CD4-positive, alpha-beta T cell (primary cell): ENCODE results near the gene AXIN1. TPM values are rescaled to one million over a fixed set of nuclear protein-coding genes. Genes with fewer than 3 reads are reported as not detected.

ENCODE experiments used
- ATAC-seq: fragments of 200-7000 bp; cut with Tn5 transposase; one replicate; pipeline ENCODE4 v1.10.0; 2022; ENCODE audit warnings: mild to moderate bottlenecking; ENCODE audit not compliant: poor library complexity
- CTCF ChIA-PET: fragments of 350-600 bp; sonication (Branson Sonifier 250); formaldehyde crosslinking; loops from one replicate; lab custom pipeline; 2021; ENCODE audit warnings: antibody characterized with exemption, inconsistent platforms; lab: Charles Lee
- POLR2A ChIA-PET: fragments of 350-600 bp; sonication (Branson Sonifier 250); formaldehyde crosslinking; loops from one replicate; lab custom pipeline; 2021; ENCODE audit warnings: antibody characterized with exemption, inconsistent platforms; lab: Charles Lee
- DNase-seq, 14 experiments: peaks; one replicate each; pipeline ENCODE4 v3.0.0-alpha.2; 2013 to 2020; ENCODE audit warnings: mixed read lengths in 2 of 14
- H3K27ac ChIP-seq, 2 donors: one replicate each; pipeline versions ENCODE4 v1.5.1 to v1.7.0; 2013; ENCODE audit warnings: low read length in 2 of 2, low read depth in 1 of 2, mild to moderate bottlenecking in 1 of 2
- H3K27me3 ChIP-seq, 2 experiments: 1 replicate in 1 of 2; 2 replicates in 1 of 2; pipeline versions ENCODE4 v1.6.1 to v1.7.0; 2013; ENCODE audit warnings: low read length in 2 of 2, control low read depth in 1 of 2, mild to moderate bottlenecking in 1 of 2, moderate library complexity in 1 of 2; ENCODE audit not compliant: insufficient read depth in 2 of 2, control insufficient read depth in 1 of 2
- H3K36me3 ChIP-seq: one replicate; pipeline ENCODE4 v1.6.1; 2013; ENCODE audit warnings: low read length, control low read depth; ENCODE audit not compliant: insufficient read depth
- H3K4me1 ChIP-seq: one replicate; pipeline ENCODE4 v1.6.1; 2013; ENCODE audit warnings: low read length, control low read depth; ENCODE audit not compliant: insufficient read depth
- H3K4me3 ChIP-seq: one replicate; pipeline ENCODE4 v1.5.1; 2013; ENCODE audit warnings: mild to moderate bottlenecking, low read length, moderate library complexity
- H3K9me3 ChIP-seq, 2 experiments: 1 replicate in 1 of 2; 2 replicates in 1 of 2; pipeline versions ENCODE4 v1.6.1 to v1.7.0; 2013; ENCODE audit warnings: low read length in 2 of 2, mild to moderate bottlenecking in 2 of 2, control low read depth in 1 of 2, moderate library complexity in 1 of 2; ENCODE audit not compliant: control insufficient read depth in 1 of 2, insufficient read depth in 1 of 2
- H3K27ac Mint-ChIP-seq: one replicate; pipeline ENCODE4 v1.8.0; 2020; ENCODE audit warnings: mixed read lengths
- H3K27me3 Mint-ChIP-seq: one replicate; pipeline ENCODE4 v1.8.0; 2021; ENCODE audit warnings: mixed read lengths
- H3K36me3 Mint-ChIP-seq: one replicate; pipeline ENCODE4 v1.8.0; 2021; ENCODE audit warnings: low read depth, mixed read lengths
- H3K4me1 Mint-ChIP-seq: one replicate; pipeline ENCODE4 v1.8.0; 2021; ENCODE audit warnings: low read depth, mixed read lengths
- H3K4me3 Mint-ChIP-seq: one replicate; pipeline ENCODE4 v1.8.0; 2020; ENCODE audit warnings: mild to moderate bottlenecking, mixed read lengths
- H3K9me3 Mint-ChIP-seq: one replicate; pipeline ENCODE4 v1.8.0; 2020; ENCODE audit warnings: mixed read lengths
- CTCF ChIP-seq: fragments of 200-600 bp; IDR thresholded peaks from one replicate; pipeline ENCODE4 v1.8.0; 2022; ENCODE audit warnings: antibody characterized with exemption, mild to moderate bottlenecking
- intact Hi-C, 2 experiments: fragments of 100-400 bp; cut with DNase I in 1 of 2; cut with micrococcal nuclease in 1 of 2; formaldehyde crosslinking; loops; one replicate each; pipeline versions ENCODE4 v1.15.1 to v1.9.0; 2023 to 2025; cut with DNase I, micrococcal nuclease
- total RNA-seq, 174 experiments: library from RNA in 2 of 174; stranded (reverse) in 2 of 174; gene quantifications; one replicate each; pipeline ENCODE4 v1.2.3 and lab custom pipeline; 2021 to 2026

AXIN1 gene
- total RNA-seq, 2 experiments from 2014 or later, result 24.7 to 26.3 TPM

- intact Hi-C loops, result no loop called here
- DNase-seq (no peak), ATAC-seq (no peak)
- Histone ChIP-seq H3K4me3 (no peak overlapping the region), H3K27me3 (peaks cover 7 to 10% of the 10 kb centered on the region in 2 experiments), H3K36me3 (peaks cover 30% of the 10 kb centered on the region), H3K27ac (no peak overlapping the region), H3K4me1 (peaks cover 10% of the 10 kb centered on the region), H3K9me3 (peaks cover 0 to 30% of the 10 kb centered on the region in 2 experiments)
- Mint-ChIP-seq H3K4me3 (no peak overlapping the region), H3K9me3 (no peaks in the 10 kb centered on the region), H3K36me3 (peaks cover 28% of the 10 kb centered on the region), H3K4me1 (no peaks in the 10 kb centered on the region), H3K27me3 (no peaks in the 10 kb centered on the region), H3K27ac (no peak overlapping the region)
- CTCF ChIA-PET, result no interaction called here
- no peak for TF ChIP-seq CTCF
- POLR2A ChIA-PET, result no interaction called here
Observed at GRCh38 chr16:285146-286055, 67.1 kb downstream of the AXIN1 start.

GRCh38 chr16:284204-285120 is 68.1 kb downstream of the AXIN1 start:
- Histone ChIP-seq H3K4me1 (peaks cover 16% of the 10 kb centered on the region), H3K9me3 (peaks cover 0 to 30% of the 10 kb centered on the region in 2 experiments), H3K27me3 (peaks cover 10 to 11% of the 10 kb centered on the region in 2 experiments), H3K4me3 (no peak overlapping the region), H3K36me3 (peaks cover 20% of the 10 kb centered on the region), H3K27ac (no peak overlapping the region)
- Mint-ChIP-seq H3K4me3 (no peak overlapping the region), H3K27ac (no peak overlapping the region), H3K9me3 (no peaks in the 10 kb centered on the region), H3K27me3 (no peaks in the 10 kb centered on the region), H3K36me3 (peaks cover 24% of the 10 kb centered on the region), H3K4me1 (no peaks in the 10 kb centered on the region)
- ATAC-seq (no peak), DNase-seq (no peak)
- TF ChIP-seq CTCF, result no peak
- ChIA-PET POLR2A (no interaction called here), CTCF (no interaction called here)
- intact Hi-C loops, result no loop called here

DNA sequence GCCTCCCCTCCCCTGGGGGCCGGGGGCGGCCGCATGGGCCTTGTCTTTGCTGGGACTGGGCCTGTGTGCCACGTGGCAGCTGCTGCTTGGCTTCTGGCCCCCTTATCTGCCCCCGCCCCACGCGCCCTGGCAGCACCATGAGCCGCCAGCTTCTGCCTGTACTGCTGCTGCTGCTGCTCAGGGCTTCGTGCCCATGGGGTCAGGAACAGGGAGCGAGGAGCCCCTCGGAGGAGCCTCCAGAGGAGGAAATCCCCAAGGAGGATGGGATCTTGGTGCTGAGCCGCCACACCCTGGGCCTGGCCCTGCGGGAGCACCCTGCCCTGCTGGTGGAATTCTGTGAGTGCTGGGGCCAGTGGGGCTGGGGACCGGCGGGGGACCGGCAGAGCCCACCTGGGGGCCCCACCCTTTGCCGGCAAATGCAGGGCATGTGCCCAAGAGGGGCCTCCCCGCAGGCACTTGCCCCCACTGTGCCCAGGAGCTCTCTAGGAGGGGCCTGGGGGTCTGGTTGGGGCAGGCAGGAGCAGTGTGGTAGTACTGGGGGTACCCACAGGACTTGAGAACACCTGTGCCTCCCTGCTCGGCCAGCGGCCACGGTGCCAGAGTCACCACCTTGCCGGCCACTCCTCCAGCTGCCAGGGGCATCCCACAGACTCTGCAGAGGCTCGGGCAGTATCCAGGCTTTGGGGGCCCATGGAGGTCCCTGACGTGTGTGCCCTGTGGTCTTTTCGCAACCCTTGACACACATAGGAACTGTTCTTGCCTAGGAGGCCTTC is 69.3 kb downstream of the AXIN1 start, which contains the start of gene PDIA2:
PDIA2 (plus strand) TSS at position 132 of the 773 bp plus-strand sequence; CDS start at position 138, 6 bp downstream.
- Histone ChIP-seq H3K36me3 (peaks cover 8% of the 10 kb centered on the region), H3K27me3 (peaks cover 10 to 11% of the 10 kb centered on the region in 2 experiments), H3K9me3 (peaks cover 0 to 30% of the 10 kb centered on the region in 2 experiments), H3K4me1 (peaks cover 28% of the 10 kb centered on the region), H3K4me3 (no peak within 1 kb of the TSS), H3K27ac (no peak within 1 kb of the TSS)
- Mint-ChIP-seq H3K9me3 (no peaks in the 10 kb centered on the region), H3K36me3 (peaks cover 17% of the 10 kb centered on the region), H3K4me1 (peaks cover 7% of the 10 kb centered on the region), H3K4me3 (no peak within 1 kb of the TSS), H3K27ac (no peak within 1 kb of the TSS), H3K27me3 (peaks cover 12% of the 10 kb centered on the region)
- ChIA-PET POLR2A (no interaction called here), CTCF (no interaction called here)
- ATAC-seq, result no peak
- no peak for DNase-seq
- intact Hi-C loops, result no loop called here
- no peak for TF ChIP-seq CTCF
